ENCODE measurements around the gene UBALD1. TPM values are rescaled to one million over a fixed set of nuclear protein-coding genes. Genes with fewer than 3 reads are reported as not detected.

Gene UBALD1
- total RNA-seq, 2 donors from 2014 or later = 46.8 to 49.6 TPM

- Histone ChIP-seq H3K36me3 (ENCODE audit: control insufficient read depth, insufficient read depth, low read length) (peaks cover 18% of the 10 kb centered on the region), H3K4me1 (ENCODE audit: control insufficient read depth, insufficient read depth, low read length) (no peaks in the 10 kb centered on the region), H3K9me3 (ENCODE audit: control insufficient read depth, low read length) (no peaks in the 10 kb centered on the region), H3K27me3 (ENCODE audit: control insufficient read depth, insufficient read depth, low read length, poor library complexity, severe bottlenecking) (no peaks in the 10 kb centered on the region), H3K9ac (ENCODE audit: extremely low read depth, low read length, poor library complexity, severe bottlenecking) (no peak overlapping the region), H3K4me3 (ENCODE audit: low read length) (no peak overlapping the region), H3K27ac (ENCODE audit: low read depth, low read length) (no peak overlapping the region)
- Mint-ChIP-seq H3K27me3 (ENCODE audit: insufficient read depth) (no peaks in the 10 kb centered on the region), H3K36me3 (ENCODE audit: low read depth) (peaks cover 4% of the 10 kb centered on the region), H3K4me3 (no peak overlapping the region), H3K27ac (no peak overlapping the region), H3K4me1 (no peaks in the 10 kb centered on the region), H3K9me3 (no peaks in the 10 kb centered on the region)
- no peak for TF ChIP-seq CTCF (conservative IDR thresholded peaks at IDR 0.05)
- WGBS, 2 experiments (ENCODE audit: insufficient coverage in 1 of 2, insufficient read length in 1 of 2) = 94 to 96% methylated on average over 11 to 14 of the region's 14 CpGs
- no peak for DNase-seq
Observed at GRCh38 chr16:4641895-4642294, 27.2 kb upstream of the UBALD1 start.

GRCh38 chr16:4641306-4641687 lies 26.6 kb upstream of the UBALD1 start:
- H3K27ac Mint-ChIP-seq = peak overlapping the region; percentile 44
- peaks cover 18% of the 10 kb centered on the region for H3K36me3 ChIP-seq (ENCODE audit: control insufficient read depth, insufficient read depth, low read length)
- no peak for DNase-seq
- H3K9me3 Mint-ChIP-seq = no peaks in the 10 kb centered on the region
- no peaks in the 10 kb centered on the region for H3K4me1 Mint-ChIP-seq
- H3K9ac ChIP-seq (ENCODE audit: extremely low read depth, low read length, poor library complexity, severe bottlenecking) = no peak overlapping the region
- WGBS, 2 experiments (ENCODE audit: insufficient coverage in 1 of 2, insufficient read length in 1 of 2) = 98 to 99% methylated on average over 4 to 5 of the region's 5 CpGs
- no peak overlapping the region for H3K4me3 ChIP-seq (ENCODE audit: low read length)
- no peak for TF ChIP-seq CTCF (conservative IDR thresholded peaks at IDR 0.05)
- no peak overlapping the region for H3K27ac ChIP-seq (ENCODE audit: low read depth, low read length)
- H3K36me3 Mint-ChIP-seq (ENCODE audit: low read depth) = peaks cover 9% of the 10 kb centered on the region
- no peaks in the 10 kb centered on the region for H3K27me3 Mint-ChIP-seq (ENCODE audit: insufficient read depth)
- no peaks in the 10 kb centered on the region for H3K27me3 ChIP-seq (ENCODE audit: control insufficient read depth, insufficient read depth, low read length, poor library complexity, severe bottlenecking)
- H3K4me3 Mint-ChIP-seq = no peak overlapping the region
- H3K4me1 ChIP-seq (ENCODE audit: control insufficient read depth, insufficient read depth, low read length) = no peaks in the 10 kb centered on the region
- H3K9me3 ChIP-seq (ENCODE audit: control insufficient read depth, low read length) = no peaks in the 10 kb centered on the region

GRCh38 chr16:4640572-4641305 lies 26.1 kb upstream of the UBALD1 start:
- H3K27ac Mint-ChIP-seq = peak overlapping the region; percentile 44
- H3K9me3 Mint-ChIP-seq = no peaks in the 10 kb centered on the region
- no peak overlapping the region for H3K4me3 Mint-ChIP-seq
- peaks cover 11% of the 10 kb centered on the region for H3K36me3 Mint-ChIP-seq (ENCODE audit: low read depth)
- Histone ChIP-seq H3K27ac (ENCODE audit: low read depth, low read length) (no peak overlapping the region), H3K4me3 (ENCODE audit: low read length) (no peak overlapping the region), H3K27me3 (ENCODE audit: control insufficient read depth, insufficient read depth, low read length, poor library complexity, severe bottlenecking) (no peaks in the 10 kb centered on the region), H3K36me3 (ENCODE audit: control insufficient read depth, insufficient read depth, low read length) (peaks cover 18% of the 10 kb centered on the region), H3K4me1 (ENCODE audit: control insufficient read depth, insufficient read depth, low read length) (no peaks in the 10 kb centered on the region), H3K9ac (ENCODE audit: extremely low read depth, low read length, poor library complexity, severe bottlenecking) (no peak overlapping the region), H3K9me3 (ENCODE audit: control insufficient read depth, low read length) (no peaks in the 10 kb centered on the region)
- TF ChIP-seq CTCF (conservative IDR thresholded peaks at IDR 0.05) = no peak
- peak; percentile 39 for DNase-seq
- H3K4me1 Mint-ChIP-seq = no peaks in the 10 kb centered on the region
- WGBS, 2 experiments (ENCODE audit: insufficient coverage in 1 of 2, insufficient read length in 1 of 2) = 95 to 100% methylated on average over 4 to 19 of the region's 19 CpGs
- H3K27me3 Mint-ChIP-seq (ENCODE audit: insufficient read depth) = no peaks in the 10 kb centered on the region

Measured in endodermal cell (in vitro differentiated cells).